Heart left ventricle (tissue), 16 donors: ENCODE results near the gene CRELD2. TPM values are rescaled to one million over a fixed set of nuclear protein-coding genes. Genes with fewer than 3 reads are reported as not detected.
"Not testable (repeated sequence)": the region's sequence is repeated elsewhere in the genome, so short reads cannot be mapped to it uniquely, and the experiment has no call there.

Experiments used
- ATAC-seq, 4 donors: fragments of 200-7000 bp; cut with Tn5 transposase; one replicate each; pipeline ENCODE4 v1.9.1; 2020 to 2022; ENCODE audit warnings: moderate library complexity in 4 of 4, mild to moderate bottlenecking in 3 of 4, moderate number of reproducible peaks in 1 of 4
- DNase-seq, 5 donors: peaks; one replicate each; pipeline ENCODE4 v3.0.0-alpha.2; 2020
- H3K27ac ChIP-seq, 12 donors: fragments of 200-600 bp; sonication (generic) in 4 of 12; one replicate each; pipeline versions ENCODE4 v1.5.0 to v1.8.0; 2016 to 2022; ENCODE audit warnings: mild to moderate bottlenecking in 2 of 12
- H3K27me3 ChIP-seq, 9 donors: fragments of 200-600 bp; sonication (generic) in 2 of 9; one replicate each; pipeline versions ENCODE4 v1.5.1 to v1.8.0; 2016 to 2022; ENCODE audit warnings: mild to moderate bottlenecking in 3 of 9
- H3K36me3 ChIP-seq, 9 donors: fragments of 200-600 bp; sonication (generic) in 2 of 9; one replicate each; pipeline versions ENCODE4 v1.5.0 to v1.8.0; 2018 to 2022; ENCODE audit warnings: mild to moderate bottlenecking in 2 of 9
- H3K4me1 ChIP-seq, 12 donors: fragments of 200-600 bp; sonication (generic) in 4 of 12; one replicate each; pipeline versions ENCODE4 v1.5.0 to v1.8.0; 2016 to 2022; ENCODE audit warnings: mild to moderate bottlenecking in 3 of 12
- H3K4me3 ChIP-seq, 12 donors: fragments of 200-600 bp; sonication (generic) in 4 of 12; one replicate each; pipeline versions ENCODE4 v1.5.0 to v1.8.0; 2017 to 2022; ENCODE audit warnings: mild to moderate bottlenecking in 9 of 12, moderate library complexity in 4 of 12
- H3K9me3 ChIP-seq, 12 donors: fragments of 200-600 bp; sonication (generic) in 4 of 12; one replicate each; pipeline versions ENCODE4 v1.5.0 to v1.8.0; 2016 to 2022; ENCODE audit warnings: mild to moderate bottlenecking in 1 of 12
- CTCF ChIP-seq, 12 donors: fragments of 200-600 bp; sonication (generic) in 4 of 12; IDR thresholded peaks; one replicate each; pipeline versions ENCODE4 v1.5.0 to v1.8.0; 2018 to 2022; ENCODE audit warnings: antibody characterized with exemption in 12 of 12, mild to moderate bottlenecking in 5 of 12
- POLR2A ChIP-seq, 2 donors: fragments of 450-650 bp; IDR thresholded peaks; one replicate each; pipeline ENCODE4 v1.6.1; 2017; ENCODE audit warnings: antibody characterized with exemption in 2 of 2, mild to moderate bottlenecking in 2 of 2, moderate library complexity in 2 of 2
- WGBS, 4 donors: extraction: QIAGEN DNeasy Blood & Tissue Kit in 2 of 4; methylation state at CpG; one replicate each; pipeline versions ENCODE4 v1.1.5 to v1.1.7; 2013 to 2018; 5-methylcytosine and 5-hydroxymethylcytosine counted together
- intact Hi-C, 10 donors: fragments of 100-400 bp; cut with DNase I; formaldehyde crosslinking; loops; one replicate each; pipeline versions ENCODE4 v1.11.1 to v1.14.2; 2022
- polyA plus RNA-seq, 2 donors: library from polyadenylated mRNA; stranded (reverse); fragments of 200-250 nt; gene quantifications; one replicate each; pipeline ENCODE4 v1.2.3, GENCODE V29; 2013
- total RNA-seq, 9 donors: library from RNA; depleted of rRNA in 2 of 9; stranded (reverse); fragments of >200 nt in 2 of 9; fragmentation: NEBNext Ultra II Directional in 3 of 9; extraction: Animal tissue kit (Norgen Biotek cat#: 25700) in 3 of 9; gene quantifications; one replicate each; pipeline versions ENCODE4 v1.1.0 to v1.2.4, GENCODE V29; 2016 to 2023
- donor health status: ischemic (EF 13 %, LVEDD 7.1; RV severe dilation, severe dysfunction).
- donor health status: healthy with polysubstance abuse.
- donor health status: DM: no; HTN: yes; CAD: no.
- donor health status: DM: no; HTN: no; CAD: no.
- donor health status: ischemic (EF 25% LVEDD 6.9; RV normal size, moderate dysfunction).
- donor health status: ischemic (EF 25% LVEDD 5.7; RV mildly dilated, moderate dysfunction).
- donor health status: healthy.
- donor health status: DM: yes; HTN: yes; CAD: no.
- donor health status: ischemic (EF 35%, LVEDD 5.7; RV mildly dilated, moderate dysfunction).
- donor health status: nonischemic (EF 11% LVEDD 7.7; RV severe dilation, severe dysfunction).
- donor health status: DM: yes; HTN: yes; CAD: no.
- donor health status: PGD.
- donor health status: ischemic (EF 29% LVEDD 5.4; RV normal size, mild dysfunction).
- donor health status: nonischemic (EF 23%, LVEDD 6.1; RV moderate dilation, normal function).

CRELD2 gene
- total and polyA plus RNA-seq, 11 donors, result 15.0 to 70.3 (median 21.6) TPM

- Histone ChIP-seq H3K36me3 (no peaks in the 10 kb centered on the region), H3K27ac (peak overlapping the region in 1 of 12 donors; percentile 27), H3K27me3 (no peaks in the 10 kb centered on the region), H3K4me3 (no peak overlapping the region), H3K9me3 (no peaks in the 10 kb centered on the region), H3K4me1 (peaks cover 0 to 14% (median 2%) of the 10 kb centered on the region in 12 donors)
- no peak for TF ChIP-seq CTCF (IDR thresholded peaks at IDR 0.05)
- TF ChIP-seq POLR2A (IDR thresholded peaks at IDR 0.05), result no peak
- WGBS, 4 donors, result 87 to 91% (median 89%) methylated on average over 10 to 25 of the region's 25 CpGs
- ATAC-seq, result no peak
- intact Hi-C loops, result no loop called here
- no peak for DNase-seq
Measured at GRCh38 chr22:49943771-49944398, 25.5 kb downstream of the CRELD2 start.

- Histone ChIP-seq H3K4me1 (peaks cover 0 to 15% (median 2%) of the 10 kb centered on the region in 12 donors), H3K27ac (peak overlapping the region in 1 of 12 donors; percentile 27), H3K36me3 (no peaks in the 10 kb centered on the region), H3K27me3 (no peaks in the 10 kb centered on the region), H3K9me3 (no peaks in the 10 kb centered on the region), H3K4me3 (peak overlapping the region in 1 of 12 donors; percentile 15)
- 88 to 98% (median 97%) methylated on average over 7 to 13 of the region's 13 CpGs for WGBS, 4 donors
- intact Hi-C loops, result no loop called here
- TF ChIP-seq CTCF (IDR thresholded peaks at IDR 0.05), result no peak
- no peak for TF ChIP-seq POLR2A (IDR thresholded peaks at IDR 0.05)
- ATAC-seq (no peak), DNase-seq (no peak)
Measured at GRCh38 chr22:49944399-49944891, 26.0 kb downstream of the CRELD2 start.

GRCh38 chr22:49945042-49945794 lies 26.8 kb downstream of the CRELD2 start:
- DNase-seq, ATAC-seq, H3K27me3 ChIP-seq, H3K4me3 ChIP-seq, H3K36me3 ChIP-seq, H3K9me3 ChIP-seq, intact Hi-C loops: not testable (repeated sequence)
- peaks cover 0 to 15% (median 2%) of the 10 kb centered on the region in 12 donors for H3K4me1 ChIP-seq
- H3K27ac ChIP-seq, result peak overlapping the region in 1 of 12 donors; percentile 38
- 68 to 91% (median 84%) methylated on average over 8 to 17 of the region's 17 CpGs for WGBS, 4 donors

GRCh38 chr22:49946612-49947295 lies 28.3 kb downstream of the CRELD2 start:
- no peak for TF ChIP-seq CTCF (IDR thresholded peaks at IDR 0.05)
- TF ChIP-seq POLR2A (IDR thresholded peaks at IDR 0.05), result no peak
- DNase-seq (no peak), ATAC-seq (no peak)
- H3K9me3 ChIP-seq, result no peaks in the 10 kb centered on the region
- H3K27ac ChIP-seq, result no peak overlapping the region
- WGBS, 4 donors, result 79 to 91% (median 85%) methylated on average over 9 to 17 of the region's 17 CpGs
- intact Hi-C loops, result no loop called here
- H3K36me3 ChIP-seq, result no peaks in the 10 kb centered on the region
- H3K4me1 ChIP-seq, result peaks cover 0 to 15% (median 2%) of the 10 kb centered on the region in 12 donors
- no peaks in the 10 kb centered on the region for H3K27me3 ChIP-seq
- H3K4me3 ChIP-seq, result no peak overlapping the region
